Prostate gland (tissue), 2 donors: ENCODE results near the gene BICDL1. TPM values are rescaled to one million over a fixed set of nuclear protein-coding genes. Genes with fewer than 3 reads are reported as not detected.

Experiments
- DNase-seq: peaks from one replicate; pipeline ENCODE4 v3.0.0-alpha.2; 2019; ENCODE audit warnings: low spot score
- H3K27ac ChIP-seq, 2 donors: fragments of 200-600 bp; sonication (generic); 2 replicates each; pipeline ENCODE4 v1.5.1; 2017 to 2019
- H3K27me3 ChIP-seq: fragments of 200-600 bp; sonication (generic); replicated peaks from 2 replicates; pipeline ENCODE4 v1.5.1; 2019; ENCODE audit not compliant: insufficient read depth
- H3K36me3 ChIP-seq, 2 donors: fragments of 200-600 bp; sonication (generic); 1 replicate in 1 of 2; 2 replicates in 1 of 2; pipeline versions ENCODE4 v1.5.1 to v1.8.1; 2017 to 2019
- H3K4me1 ChIP-seq: fragments of 200-600 bp; sonication (generic); replicated peaks from 2 replicates; pipeline ENCODE4 v1.5.1; 2019
- H3K4me3 ChIP-seq, 2 donors: fragments of 200-600 bp; sonication (generic); 2 replicates each; pipeline ENCODE4 v1.5.1; 2017 to 2019
- H3K9me3 ChIP-seq: fragments of 200-600 bp; sonication (generic); 2 replicates; pipeline ENCODE4 v1.5.1; 2017
- CTCF ChIP-seq, 4 experiments: fragments of 200-600 bp in 2 of 4; fragments of 450-650 bp in 2 of 4; sonication (generic) in 2 of 4; IDR thresholded peaks; 1 replicate in 3 of 4; 2 replicates in 1 of 4; pipeline ENCODE4 v1.5.1; 2016 to 2019; ENCODE audit warnings: antibody characterized with exemption in 4 of 4, mild to moderate bottlenecking in 2 of 4, moderate library complexity in 2 of 4
- POLR2A ChIP-seq: fragments of 450-650 bp; IDR thresholded peaks from one replicate; pipeline ENCODE4 v1.6.1; 2016; ENCODE audit warnings: antibody characterized with exemption, mild to moderate bottlenecking
- POLR2AphosphoS5 ChIP-seq: sonication (generic); formaldehyde crosslinking; IDR thresholded peaks from one replicate; pipeline ENCODE4 v1.6.1; 2017; ENCODE audit warnings: antibody characterized with exemption
- WGBS: methylation state at CpG from one replicate; pipeline ENCODE4 v1.1.5; 2018; 5-methylcytosine and 5-hydroxymethylcytosine counted together
- intact Hi-C: fragments of 100-400 bp; cut with DNase I; formaldehyde crosslinking; loops from one replicate; pipeline ENCODE4 v1.14.2; 2022
- total RNA-seq, 2 donors: library from RNA; depleted of rRNA; stranded (reverse); fragments of >200 nt; gene quantifications; one replicate each; pipeline ENCODE4 v1.1.0, GENCODE V29; 2016

BICDL1 gene
- total RNA-seq, 2 donors from 2014 or later = 8.6 to 34.0 TPM

GRCh38 chr12:120121343-120121742 lies 132.3 kb downstream of the BICDL1 start:
- H3K4me1 ChIP-seq = peaks cover 7% of the 10 kb centered on the region
- H3K36me3 ChIP-seq = no peaks in the 10 kb centered on the region
- DNase-seq = no peak
- intact Hi-C loops = no loop called here
- H3K4me3 ChIP-seq = no peak overlapping the region
- no peaks in the 10 kb centered on the region for H3K27me3 ChIP-seq
- H3K27ac ChIP-seq = no peak overlapping the region
- TF ChIP-seq POLR2A = no peak
- no peak for TF ChIP-seq POLR2AphosphoS5
- TF ChIP-seq CTCF (IDR thresholded peaks at IDR 0.05) = no peak
- H3K9me3 ChIP-seq = no peaks in the 10 kb centered on the region
- 57% methylated on average over 2 of the region's 2 CpGs for WGBS

DNA sequence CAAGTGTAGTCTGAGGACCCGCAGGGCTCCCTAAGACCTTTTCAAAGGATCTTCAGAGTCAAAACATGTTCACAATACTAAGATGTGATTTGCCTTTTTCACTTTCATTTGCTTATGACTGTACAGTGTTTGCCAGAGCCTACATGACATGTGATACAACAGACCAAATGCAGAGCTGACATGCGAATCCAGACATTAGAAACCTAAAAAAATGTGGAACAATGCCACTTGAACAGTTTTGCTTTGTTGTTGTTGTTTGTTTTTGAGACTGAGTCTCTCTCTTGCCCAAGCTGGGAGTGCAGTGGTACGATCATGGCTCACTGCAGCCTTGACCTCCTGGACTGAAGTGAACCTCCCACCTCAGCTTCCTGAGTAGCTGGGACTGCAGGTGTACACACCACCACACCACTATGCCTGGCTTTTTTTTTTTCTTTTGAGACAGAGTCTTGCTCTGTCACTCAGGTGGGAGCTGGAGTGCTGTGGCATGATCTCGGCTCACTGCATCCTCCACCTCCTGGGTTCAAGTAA lies 132.8 kb downstream of the BICDL1 start:
- no peak for DNase-seq
- TF ChIP-seq CTCF (IDR thresholded peaks at IDR 0.05) = no peak
- TF ChIP-seq POLR2AphosphoS5 = no peak
- no peak for TF ChIP-seq POLR2A
- Histone ChIP-seq H3K27ac (no peak overlapping the region), H3K4me1 (peaks cover 7% of the 10 kb centered on the region), H3K9me3 (no peaks in the 10 kb centered on the region), H3K27me3 (no peaks in the 10 kb centered on the region), H3K36me3 (no peaks in the 10 kb centered on the region), H3K4me3 (no peak overlapping the region)
- WGBS = 70% methylated on average over 4 of the region's 4 CpGs
- intact Hi-C loops = no loop called here

DNA sequence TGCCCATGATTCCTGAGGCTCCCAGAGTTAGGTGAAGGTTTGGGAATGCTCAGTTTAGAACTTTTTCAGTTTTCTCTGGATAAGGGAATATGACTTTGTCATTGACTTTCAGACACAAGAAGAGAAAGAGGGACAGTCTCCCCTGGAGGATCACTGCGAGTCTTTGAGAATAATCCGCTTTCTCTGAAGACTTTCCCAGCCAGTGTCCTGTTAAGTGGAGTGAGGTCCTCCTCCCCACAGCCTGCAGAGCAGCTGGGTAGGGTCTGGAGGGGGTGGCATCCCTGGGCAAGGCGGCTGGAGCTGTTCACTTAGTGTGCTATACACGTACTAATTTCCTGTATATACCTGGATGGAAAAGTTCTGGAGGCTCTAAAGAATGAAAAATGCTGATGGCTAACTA lies 136.0 kb downstream of the BICDL1 start:
- Histone ChIP-seq H3K4me1 (no peaks in the 10 kb centered on the region), H3K27ac (no peak overlapping the region), H3K9me3 (no peaks in the 10 kb centered on the region), H3K36me3 (peaks cover 10 to 15% of the 10 kb centered on the region in 2 donors), H3K27me3 (no peaks in the 10 kb centered on the region), H3K4me3 (no peak overlapping the region)
- no peak for DNase-seq
- 90% methylated on average over 4 of the region's 4 CpGs for WGBS
- no peak for TF ChIP-seq CTCF (IDR thresholded peaks at IDR 0.05)
- no peak for TF ChIP-seq POLR2AphosphoS5
- TF ChIP-seq POLR2A = no peak
- intact Hi-C loops = no loop called here

- no peak for TF ChIP-seq CTCF (IDR thresholded peaks at IDR 0.05)
- TF ChIP-seq POLR2A = no peak
- TF ChIP-seq POLR2AphosphoS5 = no peak
- Histone ChIP-seq H3K4me1 (no peaks in the 10 kb centered on the region), H3K36me3 (peaks cover 14 to 24% of the 10 kb centered on the region in 2 donors), H3K27ac (no peak overlapping the region), H3K27me3 (no peaks in the 10 kb centered on the region), H3K9me3 (no peaks in the 10 kb centered on the region), H3K4me3 (no peak overlapping the region)
- intact Hi-C loops = no loop called here
- DNase-seq = no peak
- WGBS = 84% methylated on average over 6 of the region's 6 CpGs
These were observed 137.0 kb downstream of the BICDL1 start for GRCh38 chr12:120125792-120126634.

DNA sequence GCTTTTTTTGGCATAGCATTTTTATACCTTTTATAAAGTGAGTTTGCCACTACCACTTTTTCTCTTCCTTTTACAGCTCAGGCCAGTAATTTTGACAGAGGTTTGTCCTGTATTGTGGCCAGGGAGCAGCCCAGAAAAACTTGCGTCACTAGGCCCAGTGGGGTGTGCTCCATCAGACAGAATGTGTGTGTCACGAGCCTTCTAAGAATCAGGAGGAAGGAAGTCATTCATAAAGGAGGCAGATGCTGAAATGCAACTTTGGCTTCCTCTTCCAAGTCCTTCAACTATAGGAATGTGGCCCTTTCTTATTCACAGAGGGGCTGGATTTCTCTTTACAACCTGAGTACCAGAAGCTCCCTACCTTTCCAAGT lies 137.6 kb downstream of the BICDL1 start:
- H3K4me3 ChIP-seq = no peak overlapping the region
- H3K27ac ChIP-seq = no peak overlapping the region
- no peaks in the 10 kb centered on the region for H3K4me1 ChIP-seq
- H3K9me3 ChIP-seq = no peaks in the 10 kb centered on the region
- WGBS = 70% methylated on average over 2 of the region's 2 CpGs
- TF ChIP-seq POLR2AphosphoS5 = peak; percentile 14
- no peak for TF ChIP-seq POLR2A
- H3K36me3 ChIP-seq = peaks cover 14 to 30% of the 10 kb centered on the region in 2 donors
- DNase-seq = no peak
- no peaks in the 10 kb centered on the region for H3K27me3 ChIP-seq
- intact Hi-C loops = no loop called here
